Skeletal muscle cell (primary cell): Measurements from ENCODE around the gene CDC27.
"Not testable (repeated sequence)": the region's sequence is repeated elsewhere in the genome, so short reads cannot be mapped to it uniquely, and the experiment has no call there.

Experiments used
- DNase-seq: peaks from one replicate; pipeline ENCODE4 v3.0.0-alpha.2; 2010; ENCODE audit warnings: low read depth
- H3K4me3 ChIP-seq: 2 replicates; pipeline ENCODE4 v1.5.1; 2011; ENCODE audit warnings: low read depth, mild to moderate bottlenecking, control low read depth, low read length, moderate library complexity

CDC27 gene, protein sequence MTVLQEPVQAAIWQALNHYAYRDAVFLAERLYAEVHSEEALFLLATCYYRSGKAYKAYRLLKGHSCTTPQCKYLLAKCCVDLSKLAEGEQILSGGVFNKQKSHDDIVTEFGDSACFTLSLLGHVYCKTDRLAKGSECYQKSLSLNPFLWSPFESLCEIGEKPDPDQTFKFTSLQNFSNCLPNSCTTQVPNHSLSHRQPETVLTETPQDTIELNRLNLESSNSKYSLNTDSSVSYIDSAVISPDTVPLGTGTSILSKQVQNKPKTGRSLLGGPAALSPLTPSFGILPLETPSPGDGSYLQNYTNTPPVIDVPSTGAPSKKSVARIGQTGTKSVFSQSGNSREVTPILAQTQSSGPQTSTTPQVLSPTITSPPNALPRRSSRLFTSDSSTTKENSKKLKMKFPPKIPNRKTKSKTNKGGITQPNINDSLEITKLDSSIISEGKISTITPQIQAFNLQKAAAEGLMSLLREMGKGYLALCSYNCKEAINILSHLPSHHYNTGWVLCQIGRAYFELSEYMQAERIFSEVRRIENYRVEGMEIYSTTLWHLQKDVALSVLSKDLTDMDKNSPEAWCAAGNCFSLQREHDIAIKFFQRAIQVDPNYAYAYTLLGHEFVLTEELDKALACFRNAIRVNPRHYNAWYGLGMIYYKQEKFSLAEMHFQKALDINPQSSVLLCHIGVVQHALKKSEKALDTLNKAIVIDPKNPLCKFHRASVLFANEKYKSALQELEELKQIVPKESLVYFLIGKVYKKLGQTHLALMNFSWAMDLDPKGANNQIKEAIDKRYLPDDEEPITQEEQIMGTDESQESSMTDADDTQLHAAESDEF

GRCh38 chr17:47188876-47189731 is at the start of gene CDC27:
TSS of gene CDC27 (minus strand) at chr17:47189295. CDS start at chr17:47189172, 123 bp downstream.
- peak; percentile 87 for DNase-seq
- peak within 1 kb of the TSS; percentile 91 for H3K4me3 ChIP-seq

GRCh38 chr17:47238321-47239010 is 49.4 kb upstream of the CDC27 start:
- no peak overlapping the region for H3K4me3 ChIP-seq
- no peak for DNase-seq

DNA sequence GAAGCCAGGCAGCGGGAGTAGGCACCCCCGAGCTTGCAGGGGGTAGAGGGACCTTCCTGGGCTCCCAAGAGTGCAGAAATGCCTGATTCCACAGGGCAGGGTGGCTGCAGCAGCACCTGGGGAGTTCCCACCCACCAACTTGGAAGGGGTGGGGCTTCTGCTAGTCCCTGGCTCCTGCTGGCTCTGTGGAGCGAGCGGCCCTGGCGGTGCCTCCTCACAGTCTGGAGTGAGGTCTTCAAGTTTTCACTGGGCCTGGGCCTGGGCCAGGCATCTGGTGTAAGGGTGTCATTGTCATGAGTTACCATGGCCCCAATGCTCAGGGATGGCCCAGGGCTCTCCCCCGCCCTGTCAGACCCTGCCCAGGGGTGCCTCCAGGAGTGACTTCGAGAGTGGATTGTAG is 48.7 kb upstream of the CDC27 start:
- DNase-seq, result no peak
- no peak overlapping the region for H3K4me3 ChIP-seq

GRCh38 chr17:47235923-47236322 is 46.8 kb upstream of the CDC27 start:
- no peak for DNase-seq
- H3K4me3 ChIP-seq, result no peak overlapping the region

- DNase-seq, result no peak
- H3K4me3 ChIP-seq, result no peak overlapping the region
Measured at GRCh38 chr17:47235506-47235905, 46.4 kb upstream of the CDC27 start.

DNA sequence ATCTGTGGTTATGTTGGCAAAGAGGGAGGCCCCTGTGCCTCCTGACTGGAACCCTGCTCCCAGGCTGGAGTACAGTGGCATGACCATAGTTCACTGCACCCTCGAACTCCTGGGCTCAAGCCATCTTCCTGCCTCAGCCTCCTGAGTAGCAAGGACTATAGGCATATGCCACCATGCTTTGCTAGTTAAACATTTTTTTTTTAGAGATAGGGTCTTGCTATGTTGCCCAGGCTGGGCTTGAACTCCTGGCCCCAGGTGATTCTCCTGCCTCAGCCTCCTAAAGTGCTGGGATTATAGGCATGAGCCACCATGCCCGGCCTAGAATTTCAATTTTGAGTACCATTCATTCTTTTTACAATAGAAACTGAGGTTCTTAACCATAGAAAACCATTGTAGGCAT is 43.4 kb upstream of the CDC27 start:
- H3K4me3 ChIP-seq, result no peak overlapping the region

DNA sequence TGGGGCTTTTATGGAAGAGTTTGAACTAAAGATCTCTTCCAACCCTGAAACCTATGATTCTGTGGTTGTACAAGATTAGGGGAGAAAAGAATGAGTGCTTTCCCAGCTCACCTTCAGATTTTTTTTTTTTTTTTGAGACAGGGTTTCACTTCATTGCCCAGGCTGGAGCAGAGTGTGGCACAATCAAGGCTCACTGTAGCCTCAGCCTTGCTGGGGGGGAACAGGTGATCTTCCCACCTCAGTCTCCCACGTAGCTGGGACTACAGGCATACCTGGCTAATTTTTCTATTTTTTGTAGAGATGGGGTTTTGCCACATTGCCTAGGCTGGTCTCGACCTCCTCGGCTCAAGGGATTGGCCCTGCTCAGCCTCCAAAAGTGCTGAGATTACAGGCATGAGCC is 42.8 kb upstream of the CDC27 start:
- no peak for DNase-seq
- H3K4me3 ChIP-seq, result no peak overlapping the region

More for the DNA sequence above, 43.4 kb upstream of the CDC27 start:
- no peak for DNase-seq

DNA sequence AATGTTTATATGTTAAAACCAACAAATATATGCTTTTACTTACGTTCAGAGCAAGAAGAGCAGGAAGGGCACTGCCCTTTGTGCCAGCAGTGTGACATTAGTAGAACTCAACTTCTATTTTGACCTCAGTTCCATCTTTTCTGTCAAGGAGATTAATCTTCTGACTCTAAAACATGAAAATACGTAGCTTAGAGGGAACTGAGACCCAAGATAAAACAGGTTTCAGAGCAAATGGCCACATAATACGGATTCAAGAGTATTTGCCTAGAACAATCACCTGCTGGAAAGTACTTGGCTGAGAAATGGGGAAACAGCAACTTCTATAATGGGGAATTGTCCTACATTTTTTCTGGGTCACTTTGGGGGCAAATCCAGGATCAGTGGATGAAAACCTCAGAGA is 42.2 kb upstream of the CDC27 start:
- no peak for DNase-seq
- no peak overlapping the region for H3K4me3 ChIP-seq

- no peak for DNase-seq
- no peak overlapping the region for H3K4me3 ChIP-seq
Measured at GRCh38 chr17:47230864-47231263, 41.8 kb upstream of the CDC27 start.

- peak overlapping the region; percentile 13 for H3K4me3 ChIP-seq
- peak; percentile 89 for DNase-seq
Measured at GRCh38 chr17:47229535-47230443, 40.7 kb upstream of the CDC27 start.

DNA sequence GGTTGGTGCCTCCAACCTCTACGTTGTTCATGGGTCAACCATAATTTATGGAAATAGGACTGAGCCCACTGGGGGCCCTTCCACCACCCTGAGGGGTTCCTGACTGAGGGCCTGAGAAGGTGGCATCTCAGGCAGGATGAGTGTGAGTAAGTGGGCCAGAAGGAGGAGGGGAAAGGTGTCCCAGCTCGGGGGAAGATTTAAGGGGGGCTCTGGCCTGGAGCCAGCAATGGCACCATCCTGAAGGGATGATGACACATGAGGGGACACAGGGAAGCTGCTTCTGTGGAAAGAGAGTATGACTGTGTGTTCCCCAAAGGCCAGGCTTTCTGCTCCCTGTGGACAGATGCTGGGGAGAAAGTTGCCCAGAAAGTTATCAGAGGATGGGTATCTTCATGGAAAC is 38.8 kb upstream of the CDC27 start:
- H3K4me3 ChIP-seq, result no peak overlapping the region
- no peak for DNase-seq

GRCh38 chr17:47225911-47226688 is 37.0 kb upstream of the CDC27 start:
- H3K4me3 ChIP-seq, result no peak overlapping the region
- DNase-seq, result no peak

GRCh38 chr17:47225436-47225858 is 36.4 kb upstream of the CDC27 start:
- H3K4me3 ChIP-seq, result no peak overlapping the region
- peak; percentile 87 for DNase-seq

- DNase-seq, result no peak
- H3K4me3 ChIP-seq, result no peak overlapping the region
Measured at GRCh38 chr17:47224966-47225365, 35.9 kb upstream of the CDC27 start.

GRCh38 chr17:47224077-47224476 is 35.0 kb upstream of the CDC27 start:
- H3K4me3 ChIP-seq, DNase-seq: not testable (repeated sequence)

GRCh38 chr17:47223460-47223859 is 34.4 kb upstream of the CDC27 start:
- no peak overlapping the region for H3K4me3 ChIP-seq
- no peak for DNase-seq

DNA sequence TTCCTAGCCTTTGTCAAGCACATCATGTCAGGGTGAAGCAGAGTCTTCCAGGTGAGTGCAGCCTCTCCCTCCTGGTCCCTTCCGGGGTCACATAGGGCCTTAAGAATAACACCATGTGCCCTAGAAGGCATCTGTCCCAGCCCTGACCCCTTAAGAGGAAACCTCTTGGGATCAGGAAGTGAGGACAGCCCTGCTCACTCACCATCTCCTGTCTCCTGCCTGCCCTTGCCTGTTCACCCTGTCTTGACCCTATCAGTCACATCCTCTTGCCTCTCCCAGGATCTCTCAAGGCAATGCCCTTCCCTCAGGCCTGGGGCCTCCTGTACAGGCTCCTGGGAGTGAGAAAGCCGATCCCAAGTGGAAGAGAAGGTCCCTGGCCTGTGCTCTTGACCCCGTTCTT is 33.9 kb upstream of the CDC27 start:
- DNase-seq, result no peak
- H3K4me3 ChIP-seq, result no peak overlapping the region
